ENCODE measurements around the gene C1orf116.

DNA sequence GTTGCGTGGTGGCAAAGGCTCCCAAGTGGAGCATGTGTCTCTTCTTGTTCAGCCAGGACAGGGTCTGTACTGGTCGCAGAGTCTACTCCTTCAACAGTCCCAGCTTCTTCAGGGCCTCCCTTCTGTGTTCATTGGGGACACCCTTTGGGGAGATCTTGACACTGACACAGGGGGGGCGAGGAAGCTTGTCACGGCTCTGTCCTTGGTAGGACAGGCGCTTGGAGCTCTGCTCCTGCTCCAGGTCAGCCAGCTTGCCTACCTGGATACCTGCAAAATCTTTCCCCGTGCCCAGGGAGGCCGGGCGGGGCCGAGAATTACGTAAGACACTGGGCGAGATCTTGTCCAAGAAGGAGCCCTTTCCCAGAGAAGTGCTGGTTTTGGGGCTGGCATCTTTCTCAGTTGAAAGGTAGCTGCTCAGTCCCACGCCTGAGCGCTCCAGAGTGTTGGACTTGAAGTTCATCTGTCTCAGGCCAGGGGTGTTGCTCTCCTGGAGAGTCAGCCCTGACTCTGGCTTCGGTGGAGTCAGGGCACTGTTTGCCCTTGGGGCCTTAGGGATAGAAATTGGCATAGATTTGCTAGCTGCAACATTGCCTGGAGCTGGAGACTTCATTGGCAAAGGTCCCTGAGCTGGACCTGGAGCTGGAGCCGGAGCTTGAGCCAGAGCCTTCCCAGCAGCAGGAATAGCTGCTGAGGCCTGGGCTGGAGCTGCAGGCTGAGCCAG, 10.5 kb downstream of the C1orf116 start:
- TF ChIP-seq, protein P1, sequence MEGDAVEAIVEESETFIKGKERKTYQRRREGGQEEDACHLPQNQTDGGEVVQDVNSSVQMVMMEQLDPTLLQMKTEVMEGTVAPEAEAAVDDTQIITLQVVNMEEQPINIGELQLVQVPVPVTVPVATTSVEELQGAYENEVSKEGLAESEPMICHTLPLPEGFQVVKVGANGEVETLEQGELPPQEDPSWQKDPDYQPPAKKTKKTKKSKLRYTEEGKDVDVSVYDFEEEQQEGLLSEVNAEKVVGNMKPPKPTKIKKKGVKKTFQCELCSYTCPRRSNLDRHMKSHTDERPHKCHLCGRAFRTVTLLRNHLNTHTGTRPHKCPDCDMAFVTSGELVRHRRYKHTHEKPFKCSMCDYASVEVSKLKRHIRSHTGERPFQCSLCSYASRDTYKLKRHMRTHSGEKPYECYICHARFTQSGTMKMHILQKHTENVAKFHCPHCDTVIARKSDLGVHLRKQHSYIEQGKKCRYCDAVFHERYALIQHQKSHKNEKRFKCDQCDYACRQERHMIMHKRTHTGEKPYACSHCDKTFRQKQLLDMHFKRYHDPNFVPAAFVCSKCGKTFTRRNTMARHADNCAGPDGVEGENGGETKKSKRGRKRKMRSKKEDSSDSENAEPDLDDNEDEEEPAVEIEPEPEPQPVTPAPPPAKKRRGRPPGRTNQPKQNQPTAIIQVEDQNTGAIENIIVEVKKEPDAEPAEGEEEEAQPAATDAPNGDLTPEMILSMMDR (IDR thresholded peaks at IDR 0.05), result no peak
- no peak for TF ChIP-seq POLR2AphosphoS5 (IDR thresholded peaks at IDR 0.05)
- TF ChIP-seq POLR2A (IDR thresholded peaks at IDR 0.05), result no peak

Data from prostate gland (tissue), 2 donors.